Measurements from ENCODE around the gene EEF1AKMT1. TPM values are rescaled to one million over a fixed set of nuclear protein-coding genes. Genes with fewer than 3 reads are reported as not detected.

Gene EEF1AKMT1
- total RNA-seq, 1 experiment from 2014 or later, result 9.8 TPM

DNA sequence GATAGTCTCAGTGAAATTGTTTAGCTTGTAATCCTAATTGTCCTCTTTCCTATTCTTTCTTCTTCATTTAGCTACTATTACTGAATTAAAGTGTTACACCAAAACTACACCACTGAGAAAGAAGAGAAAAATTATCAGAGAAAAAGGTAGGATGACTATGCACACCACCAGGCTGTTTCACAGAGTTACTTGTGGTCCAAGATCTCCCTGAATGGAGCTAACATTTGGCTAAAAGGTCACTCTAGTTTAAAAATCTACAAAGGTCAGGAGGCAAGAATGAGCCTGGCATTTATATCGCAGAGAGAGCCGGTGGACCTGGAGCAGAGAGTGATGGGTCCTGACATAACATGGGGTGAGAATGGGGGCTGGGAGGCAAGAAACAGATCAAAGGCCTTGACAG lies 37.0 kb upstream of the EEF1AKMT1 start:
- ChIA-PET CTCF (interaction anchor here (0.7 to 1.4 kb wide), 2 partner anchors 18 to 53 kb away, joined by 4 to 5 read pairs; no protein-coding TSS in a partner anchor), RAD21 (ENCODE audit: low non-redundant PET in 1 of 2, low total read pairs in 2 of 2, uncharacterized antibody in 2 of 2, unreplicated experiment in 2 of 2) (no interaction called here), POLR2A (no interaction called here)
- Histone ChIP-seq H3K79me2 (ENCODE audit: insufficient read depth, low read length) (peaks cover 26% of the 10 kb centered on the region), H3K9ac (ENCODE audit: low read length) (no peak overlapping the region), H3K9me2 (ENCODE audit: insufficient read depth) (no peaks in the 10 kb centered on the region), H3K27me3 (ENCODE audit: insufficient read depth, low read length) (no peaks in the 10 kb centered on the region), H4K20me1 (ENCODE audit: insufficient read depth) (no peaks in the 10 kb centered on the region), H3K4me2 (ENCODE audit: low read length) (no peak overlapping the region), H2AFZ (ENCODE audit: low read depth, low read length, poor library complexity, severe bottlenecking) (no peak overlapping the region), H3K9me3 (ENCODE audit: control insufficient read depth in 1 of 2, insufficient read depth in 1 of 2, low read depth in 1 of 2, low read length in 2 of 2) (no peaks in the 10 kb centered on the region), H3K4me1 (ENCODE audit: control insufficient read depth in 1 of 2, insufficient read depth in 2 of 2, low read length in 2 of 2) (peaks cover 0 to 5% of the 10 kb centered on the region in 2 experiments; a peak in 1 of 4 replicates), H3K27ac (ENCODE audit: low read depth, low read length) (no peak overlapping the region), H3K4me3 (replicated peaks in 1 of 2; ENCODE audit: low read depth in 1 of 2, low read length in 2 of 2) (no peak overlapping the region), H3K36me3 (ENCODE audit: control insufficient read depth in 1 of 2, insufficient read depth in 2 of 2, low read length in 2 of 2) (peaks cover 12 to 13% of the 10 kb centered on the region in 2 experiments; a peak in 3 of 4 replicates)
- intact Hi-C loops (cut with micrococcal nuclease), result no loop called here
- BruUV-seq (replicated peaks), result no TSS peak
- no peak for TF ChIP-seq ZBTB33 (IDR thresholded peaks at IDR 0.05; ENCODE audit: extremely low read depth, insufficient replicate concordance, low read length)
- TF ChIP-seq SIN3A (IDR thresholded peaks at IDR 0.05; ENCODE audit: low read depth), result no peak
- no peak for TF ChIP-seq CTCF (IDR thresholded peaks at IDR 0.05 in 2 of 3, conservative IDR thresholded peaks at IDR 0.05 in 1 of 3; ENCODE audit: borderline replicate concordance in 1 of 3, insufficient read depth in 1 of 3, low read depth in 2 of 3, low read length in 2 of 3)
- TF ChIP-seq, protein P1, sequence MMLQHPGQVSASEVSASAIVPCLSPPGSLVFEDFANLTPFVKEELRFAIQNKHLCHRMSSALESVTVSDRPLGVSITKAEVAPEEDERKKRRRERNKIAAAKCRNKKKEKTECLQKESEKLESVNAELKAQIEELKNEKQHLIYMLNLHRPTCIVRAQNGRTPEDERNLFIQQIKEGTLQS (IDR thresholded peaks at IDR 0.05), result no peak
- TF ChIP-seq SRF (IDR thresholded peaks at IDR 0.05; ENCODE audit: low read depth), result no peak
- TF ChIP-seq EZH2 (IDR thresholded peaks at IDR 0.05), result no peak
- no peak for TF ChIP-seq ZFX (IDR thresholded peaks at IDR 0.05)
- no peak for ATAC-seq
- DNase-seq (ENCODE audit: low read depth, low spot score), result no peak
